Lung (tissue), 12 donors: ENCODE data around the gene PGM3. TPM values are rescaled to one million over a fixed set of nuclear protein-coding genes. Genes with fewer than 3 reads are reported as not detected.

Experiments used
- ATAC-seq: fragments of 200-7000 bp; cut with Tn5 transposase; one replicate; pipeline ENCODE4 v1.9.1; 2020; ENCODE audit warnings: moderate number of reproducible peaks; ENCODE audit not compliant: insufficient read depth, low FRiP score
- DNase-seq, 3 donors: peaks; one replicate each; pipeline ENCODE4 v3.0.0-alpha.2; 2013 to 2017
- H3K27ac ChIP-seq, 2 donors: one replicate each; pipeline ENCODE4 v1.5.1; 2013; ENCODE audit warnings: mild to moderate bottlenecking in 2 of 2, moderate library complexity in 2 of 2, control low read depth in 1 of 2, inconsistent platforms in 1 of 2, low read depth in 1 of 2, low read length in 1 of 2
- H3K27me3 ChIP-seq, 3 donors: one replicate each; pipeline ENCODE4 v1.5.1; 2013; ENCODE audit warnings: low read length in 2 of 3; ENCODE audit not compliant: control insufficient read depth in 3 of 3, insufficient read depth in 3 of 3
- H3K36me3 ChIP-seq, 4 donors: one replicate each; pipeline ENCODE4 v1.5.1; 2013; ENCODE audit warnings: low read length in 4 of 4, mild to moderate bottlenecking in 1 of 4, moderate library complexity in 1 of 4; ENCODE audit not compliant: control insufficient read depth in 4 of 4, insufficient read depth in 4 of 4
- H3K4me1 ChIP-seq, 5 donors: one replicate each; pipeline ENCODE4 v1.5.1; 2013; ENCODE audit warnings: low read length in 5 of 5, mild to moderate bottlenecking in 2 of 5, moderate library complexity in 1 of 5; ENCODE audit not compliant: control insufficient read depth in 5 of 5, insufficient read depth in 5 of 5
- H3K4me3 ChIP-seq: one replicate; pipeline ENCODE4 v1.5.1; 2013; ENCODE audit warnings: mild to moderate bottlenecking, control low read depth, moderate library complexity
- H3K9ac ChIP-seq, 2 donors: one replicate each; pipeline ENCODE4 v1.5.1; 2013; ENCODE audit warnings: low read length in 2 of 2, control low read depth in 1 of 2; ENCODE audit not compliant: insufficient read depth in 1 of 2
- H3K9me3 ChIP-seq, 4 donors: one replicate each; pipeline ENCODE4 v1.5.1; 2013; ENCODE audit warnings: low read length in 3 of 4, mild to moderate bottlenecking in 1 of 4, moderate library complexity in 1 of 4; ENCODE audit not compliant: control insufficient read depth in 4 of 4, insufficient read depth in 3 of 4
- CTCF ChIP-seq: IDR thresholded peaks from 2 replicates; pipeline ENCODE4 v1.5.1; 2012; ENCODE audit warnings: mild to moderate bottlenecking; ENCODE audit errors: control extremely low read depth, extremely low read depth
- WGBS, 2 donors: extraction: QIAGEN DNeasy Blood & Tissue Kit; methylation state at CpG; one replicate each; pipeline ENCODE4 v1.1.7; 2013; 5-methylcytosine and 5-hydroxymethylcytosine counted together
- polyA plus RNA-seq, 2 donors: library from polyadenylated mRNA; stranded (reverse); fragments of 200-250 nt; gene quantifications; one replicate each; pipeline ENCODE4 v1.2.1, GENCODE V29; 2013
- total RNA-seq, 2 donors: library from RNA; depleted of rRNA in 1 of 2; stranded (reverse); fragments of >200 nt in 1 of 2; gene quantifications; one replicate each; pipeline ENCODE4 v1.2.1, GENCODE V29; 2014 to 2021
- donor health status: control.
- donor health status: control.
- donor health status: Bipolar disorder and iron deficiency.
- donor health status: healthy.
- donor health status: DM: yes; HTN: yes; CAD: no.

PGM3 gene
- total and polyA plus RNA-seq, 4 donors = 10.0 to 57.9 (median 30.3) TPM

DNA sequence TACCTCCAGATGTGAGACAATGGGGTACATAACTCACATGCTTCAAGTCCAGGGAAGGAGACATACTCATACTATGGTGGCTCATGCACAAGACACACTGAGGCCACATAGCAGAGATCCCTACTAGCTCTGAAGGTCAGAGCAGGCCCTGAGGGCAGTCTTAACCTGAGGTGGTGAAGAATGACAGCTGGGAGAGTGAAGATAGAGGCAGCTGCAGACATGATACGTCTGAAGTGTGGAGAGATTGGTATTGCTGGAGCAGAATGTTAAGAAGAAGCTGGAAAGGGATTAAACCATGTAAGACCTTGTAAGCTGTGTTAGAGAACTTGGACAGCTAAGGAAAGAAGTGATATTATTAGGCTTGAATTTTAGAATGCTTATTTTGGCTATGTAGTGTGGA, 32.9 kb downstream of the PGM3 start:
- H3K9me3 ChIP-seq = no peaks in the 10 kb centered on the region
- ATAC-seq = no peak
- no peak overlapping the region for H3K9ac ChIP-seq
- no peaks in the 10 kb centered on the region for H3K27me3 ChIP-seq
- H3K27ac ChIP-seq = no peak overlapping the region
- TF ChIP-seq CTCF = no peak
- H3K4me1 ChIP-seq = peaks cover 0 to 7% (median 0%) of the 10 kb centered on the region in 5 donors
- peaks cover 10 to 27% (median 23%) of the 10 kb centered on the region in 4 donors for H3K36me3 ChIP-seq
- 83 to 91% methylated on average over 1 of the region's 1 CpG for WGBS, 2 donors
- no peak overlapping the region for H3K4me3 ChIP-seq
- DNase-seq = no peak

DNA sequence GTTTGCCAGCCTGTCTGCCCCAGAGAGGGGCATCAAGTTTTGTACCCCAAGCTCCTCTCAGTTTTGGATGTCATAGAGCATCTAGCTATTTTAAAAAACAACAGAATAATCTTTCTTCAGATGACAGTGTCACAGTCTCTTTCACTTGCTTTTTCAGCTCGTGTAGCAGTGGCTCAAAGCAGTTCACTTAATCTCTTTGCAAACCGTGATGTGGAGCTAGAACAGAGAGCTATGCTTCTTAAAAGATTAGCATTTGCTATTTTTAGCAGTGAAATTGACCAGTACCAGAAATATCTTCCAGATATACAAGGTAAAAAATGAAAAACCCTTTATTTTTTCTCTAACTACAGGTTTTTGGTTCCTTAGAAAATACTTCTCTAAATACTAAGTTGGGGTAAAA, 37.3 kb downstream of the PGM3 start:
- no peaks in the 10 kb centered on the region for H3K9me3 ChIP-seq
- TF ChIP-seq CTCF = no peak
- peaks cover 0 to 7% (median 0%) of the 10 kb centered on the region in 5 donors for H3K4me1 ChIP-seq
- no peaks in the 10 kb centered on the region for H3K27me3 ChIP-seq
- WGBS, 2 donors = 87 to 90% methylated on average over 2 of the region's 2 CpGs
- no peak for ATAC-seq
- H3K4me3 ChIP-seq = no peak overlapping the region
- no peak for DNase-seq
- no peak overlapping the region for H3K9ac ChIP-seq
- H3K27ac ChIP-seq = no peak overlapping the region
- peaks cover 14 to 32% (median 19%) of the 10 kb centered on the region in 4 donors for H3K36me3 ChIP-seq

DNA sequence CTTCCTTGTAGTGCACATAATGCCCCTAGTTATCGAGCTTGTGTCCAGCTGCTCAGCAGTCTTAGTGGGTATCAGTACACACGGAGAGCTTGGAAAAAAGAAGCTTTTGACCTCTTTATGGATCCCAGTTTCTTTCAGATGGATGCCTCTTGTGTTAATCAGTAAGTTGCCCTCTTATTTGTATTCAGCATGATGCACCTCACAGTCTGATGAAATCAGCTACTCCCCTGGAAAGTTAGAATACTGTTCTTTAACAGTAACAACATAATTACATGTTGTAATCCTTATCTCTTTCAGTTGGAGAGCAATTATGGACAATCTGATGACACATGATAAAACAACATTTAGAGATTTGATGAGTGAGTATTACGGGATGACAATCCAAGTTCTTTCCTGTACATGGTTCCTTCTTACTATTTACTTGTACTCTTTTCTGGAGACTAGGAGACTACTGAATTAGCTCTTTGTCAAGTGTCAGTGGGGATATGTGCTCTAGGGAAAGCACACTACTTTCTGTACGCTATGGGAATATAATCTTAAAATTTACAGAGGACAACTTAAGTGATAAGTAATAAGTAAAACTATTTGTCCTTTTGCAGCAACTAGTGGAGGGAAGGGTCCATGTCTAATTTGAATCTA, 39.1 kb downstream of the PGM3 start:
- H3K36me3 ChIP-seq = peaks cover 7 to 31% (median 14%) of the 10 kb centered on the region in 4 donors
- H3K9ac ChIP-seq = no peak overlapping the region
- peaks cover 0 to 7% (median 0%) of the 10 kb centered on the region in 5 donors for H3K4me1 ChIP-seq
- H3K27ac ChIP-seq = no peak overlapping the region
- no peaks in the 10 kb centered on the region for H3K9me3 ChIP-seq
- H3K27me3 ChIP-seq = no peaks in the 10 kb centered on the region
- DNase-seq (no peak), ATAC-seq (no peak)
- no peak overlapping the region for H3K4me3 ChIP-seq
- WGBS, 2 donors = 88 to 93% methylated on average over 4 of the region's 4 CpGs
- no peak for TF ChIP-seq CTCF

DNA sequence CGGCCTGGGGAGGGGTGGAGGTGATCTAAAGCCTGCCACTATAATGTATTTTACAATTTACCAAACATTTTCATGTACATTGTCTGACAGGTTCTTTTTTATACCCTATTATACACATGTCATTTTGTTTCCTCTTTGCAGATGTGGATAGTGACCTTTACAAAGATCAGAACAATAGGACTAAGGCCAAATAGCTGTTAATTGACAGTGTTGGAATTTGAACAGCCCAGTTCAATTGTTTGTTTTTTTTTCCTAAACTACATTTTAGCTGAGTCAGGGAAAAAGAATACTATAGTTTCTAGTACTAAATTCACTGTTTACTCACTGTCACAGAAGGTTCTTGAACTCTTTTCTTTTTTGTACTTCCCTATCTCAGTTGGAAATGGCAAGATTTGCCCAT, 40.2 kb downstream of the PGM3 start:
- Histone ChIP-seq H3K9ac (no peak overlapping the region), H3K27ac (no peak overlapping the region), H3K9me3 (no peaks in the 10 kb centered on the region), H3K4me1 (peaks cover 0 to 7% (median 0%) of the 10 kb centered on the region in 5 donors), H3K27me3 (no peaks in the 10 kb centered on the region), H3K4me3 (no peak overlapping the region), H3K36me3 (peaks cover 7 to 32% (median 13%) of the 10 kb centered on the region in 4 donors)
- DNase-seq (peak in 2 of 3 donors; percentile 5 to 13), ATAC-seq (no peak)
- no peak for TF ChIP-seq CTCF
- 81 to 89% methylated on average over 1 of the region's 1 CpG for WGBS, 2 donors
